GM23338 (cell line): ENCODE data around the gene NHLH2. TPM values are rescaled to one million over a fixed set of nuclear protein-coding genes. Genes with fewer than 3 reads are reported as not detected.
A peak's percentile ranks its signal among the peaks of the same experiment; 100 is the strongest.

Experiments
- ATAC-seq: fragments of 200-7000 bp; cut with Tn5 transposase; 3 replicates; pipeline ENCODE4 v1.9.1; 2020
- DNase-seq: peaks from one replicate; pipeline ENCODE4 v3.0.0-alpha.2; 2015; ENCODE audit warnings: low spot score
- H2AFZ ChIP-seq: fragments of 200-600 bp; sonication (generic); 2 replicates; pipeline ENCODE4 v1.8.0; 2016; ENCODE audit warnings: antibody characterized with exemption, mild to moderate bottlenecking, moderate library complexity
- H3F3A ChIP-seq: fragments of 200-600 bp; sonication (generic); replicated peaks from 2 replicates; pipeline ENCODE4 v1.8.0; 2017; ENCODE audit warnings: antibody characterized with exemption, mixed run types, low read depth
- H3K27ac ChIP-seq: fragments of 200-600 bp; sonication (generic); 2 replicates; pipeline ENCODE4 v1.6.1; 2016; ENCODE audit warnings: low read depth
- H3K27me3 ChIP-seq: fragments of 200-600 bp; sonication (generic); 2 replicates; pipeline ENCODE4 v1.8.0; 2016; ENCODE audit warnings: mild to moderate bottlenecking, mixed run types, moderate library complexity; ENCODE audit not compliant: insufficient read depth
- H3K36me3 ChIP-seq: fragments of 200-600 bp; sonication (generic); 2 replicates; pipeline ENCODE4 v1.8.0; 2016; ENCODE audit warnings: mild to moderate bottlenecking; ENCODE audit not compliant: insufficient read depth
- H3K4me1 ChIP-seq: fragments of 200-600 bp; sonication (generic); 2 replicates; pipeline ENCODE4 v1.8.0; 2016; ENCODE audit warnings: mild to moderate bottlenecking, moderate library complexity; ENCODE audit not compliant: insufficient read depth
- H3K4me2 ChIP-seq: fragments of 200-600 bp; sonication (generic); 2 replicates; pipeline ENCODE4 v1.7.1; 2017; ENCODE audit warnings: mixed run types
- H3K4me3 ChIP-seq: fragments of 200-600 bp; sonication (generic); 2 replicates; pipeline ENCODE4 v1.6.1; 2016; ENCODE audit warnings: mixed run types
- H3K79me2 ChIP-seq: fragments of 200-600 bp; sonication (generic); replicated peaks from 2 replicates; pipeline ENCODE4 v1.8.0; 2017; ENCODE audit warnings: mild to moderate bottlenecking; ENCODE audit not compliant: insufficient read depth
- H3K9me2 ChIP-seq: fragments of 200-600 bp; sonication (generic); 2 replicates; pipeline ENCODE4 v1.8.0; 2017; ENCODE audit not compliant: insufficient read depth
- H4K20me1 ChIP-seq: fragments of 200-600 bp; sonication (generic); replicated peaks from 2 replicates; pipeline ENCODE4 v1.8.0; 2017; ENCODE audit warnings: mild to moderate bottlenecking; ENCODE audit not compliant: insufficient read depth
- H3K27ac Mint-ChIP-seq: 2 replicates; pipeline ENCODE4 v1.8.0; 2020; ENCODE audit warnings: inconsistent platforms, mild to moderate bottlenecking, moderate library complexity, mixed read lengths
- H3K27me3 Mint-ChIP-seq: 3 replicates; pipeline ENCODE4 v1.8.0; 2022; ENCODE audit warnings: low read depth, mild to moderate bottlenecking, moderate library complexity, mixed read lengths, inconsistent platforms; ENCODE audit not compliant: insufficient read depth, poor library complexity
- H3K36me3 Mint-ChIP-seq: 3 replicates; pipeline ENCODE4 v1.8.0; 2021; ENCODE audit warnings: low read depth, mild to moderate bottlenecking, inconsistent platforms, moderate library complexity, mixed read lengths
- H3K4me1 Mint-ChIP-seq: 3 replicates; pipeline ENCODE4 v1.8.0; 2020; ENCODE audit warnings: mild to moderate bottlenecking, inconsistent platforms, mixed read lengths
- H3K4me3 Mint-ChIP-seq: 3 replicates; pipeline ENCODE4 v1.8.0; 2021; ENCODE audit warnings: moderate library complexity, mild to moderate bottlenecking, inconsistent platforms, mixed read lengths
- H3K9me3 Mint-ChIP-seq: 3 replicates; pipeline ENCODE4 v1.8.0; 2020; ENCODE audit warnings: moderate library complexity, mild to moderate bottlenecking, inconsistent platforms, mixed read lengths
- EZH2 ChIP-seq: fragments of 200-600 bp; sonication (generic); IDR thresholded peaks from one replicate; pipeline ENCODE4 v1.8.0; 2017; ENCODE audit warnings: antibody characterized with exemption, mild to moderate bottlenecking, low read depth; ENCODE audit not compliant: unreplicated experiment
- NANOG ChIP-seq: IDR thresholded peaks from 2 replicates; pipeline ENCODE4 v1.6.1; 2016; ENCODE audit warnings: antibody characterized with exemption, borderline replicate concordance
- POLR2AphosphoS5 ChIP-seq: IDR thresholded peaks from 2 replicates; pipeline ENCODE4 v1.6.1; 2016; ENCODE audit warnings: antibody characterized with exemption, low read depth
- STAT1 ChIP-seq: IDR thresholded peaks from one replicate; pipeline ENCODE4 v1.6.1; 2016; ENCODE audit warnings: antibody characterized with exemption; ENCODE audit not compliant: unreplicated experiment
- polyA plus RNA-seq: library from polyadenylated mRNA; unstranded; fragments of >200 nt; fragmentation: Nextera tagmentation; extraction: Ambion mirVana; gene quantifications from 2 replicates; pipeline ENCODE4 v1.2.1, GENCODE V29; 2016
- total RNA-seq: library from RNA; depleted of rRNA; stranded (reverse); fragments of >200 nt; shearing (Covaris generic); gene quantifications from 2 replicates; pipeline ENCODE4 v1.2.3, GENCODE V29; 2014
- TF ChIP-seq, protein P1 (sequence below): fragments of 250-450 bp; sonication (Bioruptor Pico); IDR thresholded peaks from 2 replicates; pipeline ENCODE4 v1.5.0; 2020; ENCODE audit warnings: mild to moderate bottlenecking, moderate library complexity
- TF ChIP-seq, protein P2 (sequence below), 2 experiments: fragments of 200-600 bp in 1 of 2; sonication (generic) in 1 of 2; conservative IDR thresholded peaks; 2 replicates each; pipeline versions ENCODE4 v1.5.1 to v1.6.1; 2016 to 2017; ENCODE audit warnings: antibody characterized with exemption in 2 of 2, low read depth in 2 of 2, mild to moderate bottlenecking in 2 of 2, moderate library complexity in 1 of 2

Gene NHLH2
- total and polyA plus RNA-seq, 2 experiments from 2014 or later: 1.7 to 1.9 TPM

DNA sequence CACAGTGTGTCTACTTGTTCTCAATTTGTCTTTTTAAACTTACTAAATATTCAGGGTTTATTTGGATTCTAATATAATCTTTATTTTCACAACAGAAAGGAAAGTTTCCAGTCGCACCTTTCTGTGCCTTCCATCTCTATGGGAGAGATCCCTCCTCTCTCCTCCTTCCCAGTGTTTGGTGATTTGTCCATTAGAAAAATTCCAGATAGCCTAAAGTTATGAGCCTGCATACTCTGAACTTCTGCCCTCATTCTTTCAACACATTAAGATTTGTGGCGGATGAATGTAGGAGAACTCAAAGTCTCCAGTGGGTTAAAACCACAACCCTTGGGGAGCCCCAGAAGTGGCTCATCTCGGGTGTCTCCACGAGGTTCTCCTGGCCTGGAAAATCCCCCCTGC, 3.6 kb downstream of the NHLH2 start:
- Mint-ChIP-seq H3K9me3 (no peaks in the 10 kb centered on the region), H3K36me3 (no peaks in the 10 kb centered on the region), H3K4me1 (peaks cover 26% of the 10 kb centered on the region), H3K27ac (no peak overlapping the region), H3K27me3 (peaks cover 27% of the 10 kb centered on the region), H3K4me3 (peak overlapping the region; percentile 88)
- H3K27ac ChIP-seq: no peak overlapping the region
- H3K4me3 ChIP-seq: peak overlapping the region; percentile 79
- no peaks in the 10 kb centered on the region for H3K36me3 ChIP-seq
- no peaks in the 10 kb centered on the region for H3K9me2 ChIP-seq
- no peak for TF ChIP-seq STAT1
- TF ChIP-seq, protein P1, sequence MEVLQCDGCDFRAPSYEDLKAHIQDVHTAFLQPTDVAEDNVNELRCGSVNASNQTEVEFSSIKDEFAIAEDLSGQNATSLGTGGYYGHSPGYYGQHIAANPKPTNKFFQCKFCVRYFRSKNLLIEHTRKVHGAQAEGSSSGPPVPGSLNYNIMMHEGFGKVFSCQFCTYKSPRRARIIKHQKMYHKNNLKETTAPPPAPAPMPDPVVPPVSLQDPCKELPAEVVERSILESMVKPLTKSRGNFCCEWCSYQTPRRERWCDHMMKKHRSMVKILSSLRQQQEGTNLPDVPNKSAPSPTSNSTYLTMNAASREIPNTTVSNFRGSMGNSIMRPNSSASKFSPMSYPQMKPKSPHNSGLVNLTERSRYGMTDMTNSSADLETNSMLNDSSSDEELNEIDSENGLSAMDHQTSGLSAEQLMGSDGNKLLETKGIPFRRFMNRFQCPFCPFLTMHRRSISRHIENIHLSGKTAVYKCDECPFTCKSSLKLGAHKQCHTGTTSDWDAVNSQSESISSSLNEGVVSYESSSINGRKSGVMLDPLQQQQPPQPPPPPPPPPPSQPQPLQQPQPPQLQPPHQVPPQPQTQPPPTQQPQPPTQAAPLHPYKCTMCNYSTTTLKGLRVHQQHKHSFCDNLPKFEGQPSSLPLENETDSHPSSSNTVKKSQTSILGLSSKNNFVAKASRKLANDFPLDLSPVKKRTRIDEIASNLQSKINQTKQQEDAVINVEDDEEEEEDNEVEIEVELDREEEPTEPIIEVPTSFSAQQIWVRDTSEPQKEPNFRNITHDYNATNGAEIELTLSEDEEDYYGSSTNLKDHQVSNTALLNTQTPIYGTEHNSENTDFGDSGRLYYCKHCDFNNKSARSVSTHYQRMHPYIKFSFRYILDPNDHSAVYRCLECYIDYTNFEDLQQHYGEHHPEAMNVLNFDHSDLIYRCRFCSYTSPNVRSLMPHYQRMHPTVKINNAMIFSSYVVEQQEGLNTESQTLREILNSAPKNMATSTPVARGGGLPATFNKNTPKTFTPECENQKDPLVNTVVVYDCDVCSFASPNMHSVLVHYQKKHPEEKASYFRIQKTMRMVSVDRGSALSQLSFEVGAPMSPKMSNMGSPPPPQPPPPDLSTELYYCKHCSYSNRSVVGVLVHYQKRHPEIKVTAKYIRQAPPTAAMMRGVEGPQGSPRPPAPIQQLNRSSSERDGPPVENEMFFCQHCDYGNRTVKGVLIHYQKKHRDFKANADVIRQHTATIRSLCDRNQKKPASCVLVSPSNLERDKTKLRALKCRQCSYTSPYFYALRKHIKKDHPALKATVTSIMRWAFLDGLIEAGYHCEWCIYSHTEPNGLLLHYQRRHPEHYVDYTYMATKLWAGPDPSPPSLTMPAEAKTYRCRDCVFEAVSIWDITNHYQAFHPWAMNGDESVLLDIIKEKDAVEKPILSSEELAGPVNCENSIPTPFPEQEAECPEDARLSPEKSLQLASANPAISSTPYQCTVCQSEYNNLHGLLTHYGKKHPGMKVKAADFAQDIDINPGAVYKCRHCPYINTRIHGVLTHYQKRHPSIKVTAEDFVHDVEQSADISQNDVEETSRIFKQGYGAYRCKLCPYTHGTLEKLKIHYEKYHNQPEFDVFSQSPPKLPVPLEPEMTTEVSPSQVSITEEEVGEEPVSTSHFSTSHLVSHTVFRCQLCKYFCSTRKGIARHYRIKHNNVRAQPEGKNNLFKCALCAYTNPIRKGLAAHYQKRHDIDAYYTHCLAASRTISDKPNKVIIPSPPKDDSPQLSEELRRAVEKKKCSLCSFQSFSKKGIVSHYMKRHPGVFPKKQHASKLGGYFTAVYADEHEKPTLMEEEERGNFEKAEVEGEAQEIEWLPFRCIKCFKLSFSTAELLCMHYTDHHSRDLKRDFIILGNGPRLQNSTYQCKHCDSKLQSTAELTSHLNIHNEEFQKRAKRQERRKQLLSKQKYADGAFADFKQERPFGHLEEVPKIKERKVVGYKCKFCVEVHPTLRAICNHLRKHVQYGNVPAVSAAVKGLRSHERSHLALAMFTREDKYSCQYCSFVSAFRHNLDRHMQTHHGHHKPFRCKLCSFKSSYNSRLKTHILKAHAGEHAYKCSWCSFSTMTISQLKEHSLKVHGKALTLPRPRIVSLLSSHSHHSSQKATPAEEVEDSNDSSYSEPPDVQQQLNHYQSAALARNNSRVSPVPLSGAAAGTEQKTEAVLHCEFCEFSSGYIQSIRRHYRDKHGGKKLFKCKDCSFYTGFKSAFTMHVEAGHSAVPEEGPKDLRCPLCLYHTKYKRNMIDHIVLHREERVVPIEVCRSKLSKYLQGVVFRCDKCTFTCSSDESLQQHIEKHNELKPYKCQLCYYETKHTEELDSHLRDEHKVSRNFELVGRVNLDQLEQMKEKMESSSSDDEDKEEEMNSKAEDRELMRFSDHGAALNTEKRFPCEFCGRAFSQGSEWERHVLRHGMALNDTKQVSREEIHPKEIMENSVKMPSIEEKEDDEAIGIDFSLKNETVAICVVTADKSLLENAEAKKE (CRISPR knock-in tag): no peak
- no peak for TF ChIP-seq POLR2AphosphoS5
- TF ChIP-seq EZH2: peak; percentile 24
- no peaks in the 10 kb centered on the region for H4K20me1 ChIP-seq
- peak overlapping the region; percentile 94 for H3K4me2 ChIP-seq
- DNase-seq (no peak), ATAC-seq (no peak)
- no peaks in the 10 kb centered on the region for H3K79me2 ChIP-seq
- H2AFZ ChIP-seq: peak overlapping the region; percentile 99
- peaks cover 68% of the 10 kb centered on the region for H3K27me3 ChIP-seq
- no peaks in the 10 kb centered on the region for H3F3A ChIP-seq
- peaks cover 24% of the 10 kb centered on the region for H3K4me1 ChIP-seq

DNA sequence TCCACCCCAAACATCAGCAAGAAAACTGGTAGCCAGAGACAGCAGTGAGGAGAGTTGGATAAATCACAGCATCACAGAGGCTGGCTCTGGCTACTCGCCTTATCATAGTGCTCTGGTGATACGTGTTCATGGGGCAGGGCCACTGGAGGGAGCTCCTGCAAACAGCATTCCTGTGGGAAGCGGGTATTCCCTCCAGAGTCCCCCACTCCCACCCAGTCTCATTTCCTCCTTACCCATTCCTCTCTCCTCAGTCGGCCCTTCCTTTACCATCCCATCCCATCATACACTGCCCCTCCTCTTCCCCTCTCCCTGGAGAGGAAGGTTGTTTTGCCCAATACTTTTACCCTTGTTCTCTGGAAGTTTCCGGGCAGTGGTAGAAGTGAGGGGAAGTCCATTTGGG, 7.1 kb downstream of the NHLH2 start:
- ATAC-seq (peak; percentile 52), DNase-seq (peak; percentile 56)
- Mint-ChIP-seq H3K4me1 (peaks cover 34% of the 10 kb centered on the region), H3K27ac (no peak overlapping the region), H3K4me3 (no peak overlapping the region), H3K27me3 (peaks cover 24% of the 10 kb centered on the region), H3K36me3 (no peaks in the 10 kb centered on the region), H3K9me3 (no peaks in the 10 kb centered on the region)
- Histone ChIP-seq H3K27ac (no peak overlapping the region), H4K20me1 (no peaks in the 10 kb centered on the region; the same call in 1 of the 2 replicates), H3F3A (no peaks in the 10 kb centered on the region), H3K36me3 (no peaks in the 10 kb centered on the region), H3K79me2 (no peaks in the 10 kb centered on the region), H3K4me3 (no peak overlapping the region), H3K27me3 (peaks cover 50% of the 10 kb centered on the region), H3K9me2 (no peaks in the 10 kb centered on the region), H2AFZ (peak overlapping the region; percentile 80; the same call in 1 of the 2 replicates), H3K4me1 (peaks cover 31% of the 10 kb centered on the region), H3K4me2 (0 out of 2 replicates have a peak overlapping the region, but pooled peaks have one; percentile 24)
- TF ChIP-seq NANOG: no peak
- no peak for TF ChIP-seq STAT1
- no peak for TF ChIP-seq EZH2
- TF ChIP-seq, protein P2, sequence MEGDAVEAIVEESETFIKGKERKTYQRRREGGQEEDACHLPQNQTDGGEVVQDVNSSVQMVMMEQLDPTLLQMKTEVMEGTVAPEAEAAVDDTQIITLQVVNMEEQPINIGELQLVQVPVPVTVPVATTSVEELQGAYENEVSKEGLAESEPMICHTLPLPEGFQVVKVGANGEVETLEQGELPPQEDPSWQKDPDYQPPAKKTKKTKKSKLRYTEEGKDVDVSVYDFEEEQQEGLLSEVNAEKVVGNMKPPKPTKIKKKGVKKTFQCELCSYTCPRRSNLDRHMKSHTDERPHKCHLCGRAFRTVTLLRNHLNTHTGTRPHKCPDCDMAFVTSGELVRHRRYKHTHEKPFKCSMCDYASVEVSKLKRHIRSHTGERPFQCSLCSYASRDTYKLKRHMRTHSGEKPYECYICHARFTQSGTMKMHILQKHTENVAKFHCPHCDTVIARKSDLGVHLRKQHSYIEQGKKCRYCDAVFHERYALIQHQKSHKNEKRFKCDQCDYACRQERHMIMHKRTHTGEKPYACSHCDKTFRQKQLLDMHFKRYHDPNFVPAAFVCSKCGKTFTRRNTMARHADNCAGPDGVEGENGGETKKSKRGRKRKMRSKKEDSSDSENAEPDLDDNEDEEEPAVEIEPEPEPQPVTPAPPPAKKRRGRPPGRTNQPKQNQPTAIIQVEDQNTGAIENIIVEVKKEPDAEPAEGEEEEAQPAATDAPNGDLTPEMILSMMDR (conservative IDR thresholded peaks at IDR 0.05; ENCODE audit: low read depth in 2 of 2): peak; percentile 37 to 73
